Neural cell (in vitro differentiated cells): ENCODE data around the gene GSTT2B. TPM values are rescaled to one million over a fixed set of nuclear protein-coding genes. Genes with fewer than 3 reads are reported as not detected.

ENCODE experiments used
- H2AFZ ChIP-seq: fragments of 200-600, 300-800 bp; sonication (generic), shearing (Covaris generic); 2 replicates; pipeline ENCODE4 v1.6.0; 2014; ENCODE audit warnings: low read depth, mild to moderate bottlenecking, antibody characterized with exemption, low read length, moderate library complexity
- H3F3A ChIP-seq: fragments of 200-600 bp; shearing (Covaris generic); 2 replicates; pipeline ENCODE4 v1.6.1; 2016; ENCODE audit warnings: mild to moderate bottlenecking, moderate library complexity, mixed read lengths, antibody characterized with exemption, low read length; ENCODE audit not compliant: insufficient read depth, poor library complexity, severe bottlenecking
- H3K27ac ChIP-seq: fragments of 200-600, 300-800 bp; sonication (generic), shearing (Covaris generic); 2 replicates; pipeline ENCODE4 v1.5.1; 2014; ENCODE audit warnings: mild to moderate bottlenecking, low read length, moderate library complexity
- H3K27me3 ChIP-seq: fragments of 300-800, 200-600 bp; sonication (generic), shearing (Covaris generic); 2 replicates; pipeline ENCODE4 v1.6.0; 2014; ENCODE audit warnings: mild to moderate bottlenecking, low read depth, low read length, moderate library complexity; ENCODE audit not compliant: insufficient read depth
- H3K36me3 ChIP-seq: fragments of 300-800, 200-600 bp; sonication (generic), shearing (Covaris generic); 2 replicates; pipeline ENCODE4 v1.5.1; 2014; ENCODE audit warnings: mild to moderate bottlenecking, antibody characterized with exemption, low read length, moderate library complexity; ENCODE audit not compliant: insufficient read depth
- H3K4me2 ChIP-seq: fragments of 300-800, 200-600 bp; sonication (generic), shearing (Covaris generic); 2 replicates; pipeline ENCODE4 v1.6.0; 2014; ENCODE audit warnings: mild to moderate bottlenecking, low read length
- H3K4me3 ChIP-seq: fragments of 300-800, 200-600 bp; sonication (generic), shearing (Covaris generic); 2 replicates; pipeline ENCODE4 v1.5.1; 2014; ENCODE audit warnings: mild to moderate bottlenecking, low read length, moderate library complexity
- H3K79me2 ChIP-seq: fragments of 200-600 bp; shearing (Covaris generic); replicated peaks from 2 replicates; pipeline ENCODE4 v1.6.0; 2014; ENCODE audit warnings: mild to moderate bottlenecking, low read length, moderate library complexity; ENCODE audit not compliant: insufficient read depth
- H3K9ac ChIP-seq: fragments of 300-800, 200-600 bp; sonication (generic), shearing (Covaris generic); 2 replicates; pipeline ENCODE4 v1.6.1; 2016; ENCODE audit warnings: mild to moderate bottlenecking, low read length, mixed read lengths
- H3K9me2 ChIP-seq: fragments of 200-600 bp; shearing (Covaris generic); 2 replicates; pipeline ENCODE4 v1.6.1; 2016; ENCODE audit warnings: mild to moderate bottlenecking, low read length, mixed read lengths; ENCODE audit not compliant: insufficient read depth
- H3K9me3 ChIP-seq: fragments of 200-600, 300-800 bp; sonication (generic), shearing (Covaris generic); 2 replicates; pipeline ENCODE4 v1.6.1; 2016; ENCODE audit warnings: mild to moderate bottlenecking, mixed run types, low read length, moderate library complexity, mixed read lengths
- H4K20me1 ChIP-seq: fragments of 200-600 bp; shearing (Covaris generic); 2 replicates; pipeline ENCODE4 v1.6.1; 2016; ENCODE audit warnings: mild to moderate bottlenecking, mixed run types; ENCODE audit not compliant: insufficient read depth
- CTCF ChIP-seq: fragments of 450-650 bp; IDR thresholded peaks from 2 replicates; pipeline ENCODE4 v1.5.1; 2014; ENCODE audit warnings: antibody characterized with exemption, mild to moderate bottlenecking, moderate library complexity; ENCODE audit not compliant: poor library complexity, severe bottlenecking
- EP300 ChIP-seq: fragments of 450-650 bp; conservative IDR thresholded peaks from 2 replicates; pipeline ENCODE4 v1.6.1; 2014; ENCODE audit warnings: antibody characterized with exemption, mild to moderate bottlenecking, moderate library complexity; ENCODE audit not compliant: poor library complexity, severe bottlenecking
- EZH2 ChIP-seq: fragments of 200-600, 300-800 bp; shearing (Covaris generic), sonication (generic); IDR thresholded peaks from 2 replicates; pipeline ENCODE4 v1.6.1; 2014; ENCODE audit warnings: antibody characterized with exemption, low read length, borderline replicate concordance, mild to moderate bottlenecking; ENCODE audit not compliant: insufficient read depth, poor library complexity, severe bottlenecking
- MXI1 ChIP-seq: fragments of 450-650 bp; conservative IDR thresholded peaks from 2 replicates; pipeline ENCODE4 v1.6.1; 2014; ENCODE audit warnings: antibody characterized with exemption, mild to moderate bottlenecking; ENCODE audit not compliant: poor library complexity, severe bottlenecking
- POLR2AphosphoS5 ChIP-seq: IDR thresholded peaks from 2 replicates; pipeline ENCODE4 v1.6.1; 2012
- RAD21 ChIP-seq: fragments of 450-650 bp; conservative IDR thresholded peaks from 2 replicates; pipeline ENCODE4 v1.6.1; 2014; ENCODE audit warnings: antibody characterized with exemption, mild to moderate bottlenecking, moderate library complexity
- REST ChIP-seq: IDR thresholded peaks from 2 replicates; pipeline ENCODE4 v1.6.1; 2012; ENCODE audit warnings: borderline replicate concordance
- SMC3 ChIP-seq: fragments of 450-650 bp; conservative IDR thresholded peaks from 2 replicates; pipeline ENCODE4 v1.6.1; 2014; ENCODE audit warnings: antibody characterized with exemption, mild to moderate bottlenecking, moderate library complexity; ENCODE audit not compliant: poor library complexity
- TAF1 ChIP-seq: IDR thresholded peaks from 2 replicates; pipeline ENCODE4 v1.6.1; 2012; ENCODE audit warnings: low read depth
- polyA plus RNA-seq: library from polyadenylated mRNA; depleted of rRNA; stranded (reverse); fragments of >200 nt; gene quantifications from 2 replicates; pipeline ENCODE4 v1.2.3, GENCODE V29; 2014

GSTT2B gene
- polyA plus RNA-seq, 1 donor from 2014 or later = not detected

GRCh38 chr22:23913306-23913660 is 47.7 kb downstream of the GSTT2B start:
- TF ChIP-seq MXI1 (no peak), SMC3 (no peak), CTCF (no peak), REST (no peak), EP300 (no peak), TAF1 (no peak), RAD21 (no peak), EZH2 (no peak), POLR2AphosphoS5 (no peak)
- Histone ChIP-seq H3K27ac (peak overlapping the region; percentile 84), H3K4me3 (peak overlapping the region; percentile 71), H3K4me2 (peak overlapping the region; percentile 84), H4K20me1 (no peaks in the 10 kb centered on the region), H3K79me2 (no peaks in the 10 kb centered on the region), H3K9me3 (no peaks in the 10 kb centered on the region), H3K9me2 (no peaks in the 10 kb centered on the region), H2AFZ (peak overlapping the region; percentile 74), H3K36me3 (no peaks in the 10 kb centered on the region), H3K9ac (peak overlapping the region; percentile 83), H3F3A (no peaks in the 10 kb centered on the region), H3K27me3 (no peaks in the 10 kb centered on the region)

- Histone ChIP-seq H4K20me1 (no peaks in the 10 kb centered on the region), H3K9me3 (no peaks in the 10 kb centered on the region), H3K4me3 (no peak overlapping the region), H3K79me2 (no peaks in the 10 kb centered on the region), H3K4me2 (no peak overlapping the region), H3K9ac (no peak overlapping the region), H3K27me3 (no peaks in the 10 kb centered on the region), H3K36me3 (no peaks in the 10 kb centered on the region), H3F3A (no peaks in the 10 kb centered on the region), H3K9me2 (no peaks in the 10 kb centered on the region), H2AFZ (no peak overlapping the region), H3K27ac (no peak overlapping the region)
- TF ChIP-seq REST (no peak), MXI1 (no peak), EZH2 (no peak), SMC3 (no peak)
Measured at GRCh38 chr22:23912293-23912903, 48.6 kb downstream of the GSTT2B start.
